BJ (cell line): Measurements from ENCODE around the gene LHFPL2. TPM values are rescaled to one million over a fixed set of nuclear protein-coding genes. Genes with fewer than 3 reads are reported as not detected.

Experiments
- CTCF ChIA-PET: fragments of 350-600 bp; formaldehyde crosslinking; extraction: SDS; loops from one replicate; lab custom pipeline; 2021; ENCODE audit warnings: antibody characterized with exemption, inconsistent platforms; lab: Yijun Ruan, JAX
- POLR2A ChIA-PET: fragments of 300-600 bp; sonication (Branson Sonifier 250); formaldehyde crosslinking; extraction: SDS; loops from one replicate; lab custom pipeline; 2021; ENCODE audit warnings: antibody characterized with exemption; lab: Charles Lee
- DNase-seq: peaks from one replicate; pipeline ENCODE4 v3.0.0-alpha.2; 2011; ENCODE audit warnings: low read depth
- H3K27me3 ChIP-seq: 2 replicates; pipeline ENCODE4 v1.6.0; 2011; ENCODE audit warnings: low read length; ENCODE audit not compliant: control insufficient read depth, insufficient read depth
- H3K36me3 ChIP-seq: 2 replicates; pipeline ENCODE4 v1.5.1; 2011; ENCODE audit warnings: low read length; ENCODE audit not compliant: control insufficient read depth, insufficient read depth
- H3K4me3 ChIP-seq: 2 replicates; pipeline ENCODE4 v1.5.1; 2011; ENCODE audit warnings: low read depth, mild to moderate bottlenecking, control low read depth, low read length
- CTCF ChIP-seq: IDR thresholded peaks from 2 replicates; pipeline ENCODE4 v1.5.1; 2011; ENCODE audit warnings: low read depth, mild to moderate bottlenecking, control low read depth, inconsistent platforms, low read length, moderate library complexity; ENCODE audit not compliant: insufficient read depth
- polyA plus RNA-seq: library from polyadenylated mRNA; depleted of rRNA; stranded (reverse); fragments of >200 nt; gene quantifications from 2 replicates; pipeline ENCODE4 v1.2.3, GENCODE V29; 2011

Gene LHFPL2
- polyA plus RNA-seq, 1 experiment: 4.4 TPM

GRCh38 chr5:78627766-78628165 is 20.8 kb downstream of the LHFPL2 start:
- H3K27me3 ChIP-seq: no peaks in the 10 kb centered on the region
- CTCF ChIA-PET: interaction anchor here (0.6 to 2.3 kb wide), 10 partner anchors 14 to 286 kb away, joined by 3 to 14 read pairs (median 3); no protein-coding TSS in a partner anchor
- no peak overlapping the region for H3K4me3 ChIP-seq
- DNase-seq: no peak
- POLR2A ChIA-PET: no interaction called here
- TF ChIP-seq CTCF: no peak
- H3K36me3 ChIP-seq: peaks cover 4% of the 10 kb centered on the region; the same call in 1 of the 2 replicates

GRCh38 chr5:78627175-78627574 is 21.4 kb downstream of the LHFPL2 start:
- POLR2A ChIA-PET: no interaction called here
- TF ChIP-seq CTCF: peak; percentile 52
- H3K27me3 ChIP-seq: no peaks in the 10 kb centered on the region
- no peak overlapping the region for H3K4me3 ChIP-seq
- CTCF ChIA-PET: interaction anchor here (0.9 to 2.3 kb wide), 10 partner anchors 14 to 287 kb away, joined by 3 to 14 read pairs (median 3); no protein-coding TSS in a partner anchor
- peaks cover 4% of the 10 kb centered on the region; the same call in 1 of the 2 replicates for H3K36me3 ChIP-seq
- no peak for DNase-seq

DNA sequence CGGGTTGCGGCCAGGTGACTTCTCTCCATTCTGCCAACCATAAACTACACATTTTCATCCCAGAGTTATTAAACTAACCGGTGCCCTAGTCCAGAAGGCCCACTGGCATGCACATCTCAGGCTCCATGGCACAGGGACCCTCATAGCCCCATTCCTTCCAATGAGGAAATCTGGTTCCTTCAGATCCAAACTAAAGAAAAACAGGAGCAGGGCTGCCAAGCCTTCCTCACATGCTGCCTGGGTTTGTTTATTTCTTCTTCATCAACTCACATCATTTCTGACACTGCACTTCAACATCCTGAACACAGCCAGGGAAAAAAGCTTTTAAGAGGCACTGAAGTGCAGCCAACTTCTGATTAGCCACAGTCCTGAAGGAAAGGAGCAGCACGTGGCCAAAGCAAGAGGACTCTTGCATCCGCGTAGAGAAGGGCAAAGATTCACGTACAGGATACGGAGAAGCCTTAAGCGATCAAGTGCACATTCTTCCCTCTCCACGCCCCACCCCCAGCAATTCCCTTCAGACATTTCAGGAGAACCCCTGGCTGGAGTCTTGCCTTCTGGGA is 22.5 kb downstream of the LHFPL2 start:
- no peaks in the 10 kb centered on the region for H3K27me3 ChIP-seq
- CTCF ChIA-PET: interaction anchor here (0.6 to 2.3 kb wide), 6 partner anchors 14 to 1751 kb away, joined by 3 to 14 read pairs (median 3); no protein-coding TSS in a partner anchor
- POLR2A ChIA-PET: no interaction called here
- TF ChIP-seq CTCF: no peak
- no peak for DNase-seq
- peaks cover 2% of the 10 kb centered on the region; the same call in 1 of the 2 replicates for H3K36me3 ChIP-seq
- no peak overlapping the region for H3K4me3 ChIP-seq

- no peak for TF ChIP-seq CTCF
- Histone ChIP-seq H3K4me3 (no peak overlapping the region), H3K36me3 (peaks cover 2% of the 10 kb centered on the region; the same call in 1 of the 2 replicates), H3K27me3 (no peaks in the 10 kb centered on the region)
- CTCF ChIA-PET: interaction anchor here (0.6 to 1.3 kb wide), 4 partner anchors 77 to 1065 kb away, joined by 3 read pairs; no protein-coding TSS in a partner anchor
- no peak for DNase-seq
- POLR2A ChIA-PET: no interaction called here
These were observed 23.6 kb downstream of the LHFPL2 start for GRCh38 chr5:78624992-78625391.

DNA sequence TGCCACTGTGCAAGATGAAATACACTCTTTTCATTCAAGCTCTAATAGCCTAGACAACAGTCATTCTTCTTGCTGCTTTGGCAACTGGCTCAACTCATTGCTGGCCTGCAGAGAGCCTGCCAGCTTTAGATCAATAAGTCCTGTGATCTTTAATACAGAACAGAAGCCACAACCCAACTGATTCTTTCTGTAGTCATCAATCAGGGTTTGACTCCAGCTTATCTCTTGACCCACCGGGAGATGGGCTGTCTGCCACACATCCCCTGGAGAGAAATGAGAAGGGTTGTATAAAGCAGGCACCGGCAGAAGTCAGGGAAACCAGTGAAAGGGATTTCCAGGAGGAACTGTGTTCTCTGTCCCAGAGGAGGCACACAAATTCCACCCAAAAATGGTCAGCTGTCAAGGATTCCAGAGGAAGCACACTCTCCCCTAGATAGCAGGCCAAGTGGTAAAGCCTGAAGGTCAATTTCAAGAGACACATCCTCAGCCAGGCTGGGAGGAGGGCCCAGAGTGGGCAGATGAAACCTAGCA is 24.5 kb downstream of the LHFPL2 start:
- no peak for TF ChIP-seq CTCF
- ChIA-PET CTCF (interaction anchor here (1.3 kb wide), 1 partner anchor 86 kb away, joined by 3 read pairs; no protein-coding TSS in a partner anchor), POLR2A (no interaction called here)
- H3K27me3 ChIP-seq: no peaks in the 10 kb centered on the region
- DNase-seq: no peak
- peaks cover 2% of the 10 kb centered on the region; the same call in 1 of the 2 replicates for H3K36me3 ChIP-seq
- no peak overlapping the region for H3K4me3 ChIP-seq
